Measurements from ENCODE around the gene COMTD1. TPM values are rescaled to one million over a fixed set of nuclear protein-coding genes. Genes with fewer than 3 reads are reported as not detected.
A peak's percentile ranks its signal among the peaks of the same experiment; 100 is the strongest.

COMTD1 gene
- 9.6 and 11.6 TPM in 2 replicates for total RNA-seq (2012; rRNA removed)

DNA sequence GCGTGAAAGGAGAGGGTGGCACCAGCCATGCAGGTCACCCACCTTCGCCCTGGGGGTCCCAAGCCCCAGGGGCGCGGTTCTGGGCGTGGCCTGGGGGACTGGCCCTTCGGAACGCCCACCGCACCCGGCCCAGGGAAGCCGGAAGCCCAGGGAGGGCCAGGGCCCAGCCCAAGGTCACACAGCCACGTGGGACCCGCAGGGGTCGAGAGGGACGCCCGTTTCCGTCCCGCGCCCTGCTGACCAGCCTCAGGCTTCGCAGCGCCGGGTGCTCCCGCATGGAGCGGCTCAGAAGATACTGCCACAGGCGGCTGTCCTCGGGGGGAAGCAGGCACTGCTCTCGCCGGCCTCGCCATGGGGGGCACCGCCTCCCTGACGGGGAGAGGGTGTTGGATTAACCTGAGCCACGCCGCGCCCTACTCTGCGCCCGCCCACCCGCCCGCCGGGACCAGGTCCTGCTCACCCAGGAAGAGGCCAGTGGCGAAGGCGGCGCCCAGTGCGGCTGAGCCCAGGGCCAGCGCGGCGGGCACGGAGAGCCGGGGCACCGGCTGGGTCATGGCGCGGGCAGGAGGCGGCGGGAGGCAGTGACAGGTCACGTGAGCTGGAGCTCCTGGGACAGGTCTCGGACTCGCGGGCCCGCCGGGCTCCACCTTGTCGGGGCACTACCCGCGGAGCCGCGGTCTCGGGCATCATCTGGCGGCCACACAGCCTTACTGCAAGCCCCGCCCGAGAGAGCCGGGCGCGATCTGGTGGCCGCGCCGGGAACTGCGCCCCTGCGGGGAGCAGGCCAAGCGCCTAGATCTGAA is at the start of gene COMTD1:
TSS of gene COMTD1 (minus strand) at position 583 of the 803 bp plus-strand sequence. CDS start at position 554, 29 bp downstream.
- H3K4me1 ChIP-seq (ENCODE audit: control insufficient read depth, insufficient read depth, low read length): peaks cover 12% of the 10 kb centered on the region
- peak within 1 kb of the TSS; percentile 99 for H3K4me2 ChIP-seq (ENCODE audit: low read length)
- H3K4me3 ChIP-seq (ENCODE audit: low read length): peak within 1 kb of the TSS; percentile 92
- H3K36me3 ChIP-seq (ENCODE audit: insufficient read depth, low read length): peaks cover 21% of the 10 kb centered on the region
- H3K9me3 ChIP-seq (replicated peaks; ENCODE audit: low read length): no peaks in the 10 kb centered on the region
- no peaks in the 10 kb centered on the region for H3K27me3 ChIP-seq (ENCODE audit: control insufficient read depth, insufficient read depth, low read length)
- peak within 1 kb of the TSS; percentile 79 for H3K9ac ChIP-seq (ENCODE audit: low read depth, low read length)

DNA sequence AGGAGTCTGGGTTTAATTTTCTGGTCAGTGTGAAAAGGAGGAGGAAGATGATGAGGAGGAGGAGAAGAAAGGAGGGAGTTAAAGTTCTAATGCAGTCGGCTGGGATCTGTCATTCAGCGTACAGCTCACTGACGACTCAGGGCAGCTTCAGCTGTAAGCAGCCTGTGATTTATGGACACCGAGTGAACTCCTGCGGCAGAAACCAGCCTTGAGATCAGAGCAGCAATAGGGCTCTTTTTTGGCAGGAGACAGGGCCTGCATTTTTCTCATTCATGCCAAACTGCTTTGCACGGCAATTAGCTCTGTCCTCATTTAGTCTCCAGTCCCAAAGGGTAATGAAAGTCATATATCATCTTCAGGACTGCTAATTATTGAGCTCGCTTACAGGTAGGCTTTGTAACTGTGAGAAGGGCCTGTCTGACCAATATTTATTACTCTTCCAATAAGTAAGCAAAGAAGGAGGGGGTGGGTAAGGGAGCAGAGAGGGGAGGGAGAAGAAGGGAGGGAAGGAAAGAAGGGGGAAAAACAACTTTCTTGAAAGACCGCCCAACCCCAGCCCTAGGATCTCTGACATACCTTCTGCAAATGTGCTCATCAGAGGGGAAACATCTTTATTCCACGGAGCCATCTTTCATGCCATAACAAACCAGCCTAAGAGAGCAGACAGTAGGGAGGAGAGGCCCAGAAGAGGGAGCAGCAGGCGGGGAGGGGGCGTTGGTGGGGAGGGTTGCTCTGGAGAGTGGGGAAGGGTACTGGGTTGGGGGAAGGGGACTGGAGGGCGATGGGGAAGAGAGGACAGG is 48.1 kb upstream of the COMTD1 start:
- peak overlapping the region; percentile 53 for H3K4me2 ChIP-seq (ENCODE audit: low read length)
- no peak overlapping the region for H3K9ac ChIP-seq (ENCODE audit: low read depth, low read length)
- no peaks in the 10 kb centered on the region for H3K9me3 ChIP-seq (replicated peaks; ENCODE audit: low read length)
- peaks cover 64% of the 10 kb centered on the region for H3K27me3 ChIP-seq (ENCODE audit: control insufficient read depth, insufficient read depth, low read length)
- H3K36me3 ChIP-seq (ENCODE audit: insufficient read depth, low read length): no peaks in the 10 kb centered on the region
- peaks cover 7% of the 10 kb centered on the region for H3K4me1 ChIP-seq (ENCODE audit: control insufficient read depth, insufficient read depth, low read length)
- no peak overlapping the region for H3K4me3 ChIP-seq (ENCODE audit: low read length)

DNA sequence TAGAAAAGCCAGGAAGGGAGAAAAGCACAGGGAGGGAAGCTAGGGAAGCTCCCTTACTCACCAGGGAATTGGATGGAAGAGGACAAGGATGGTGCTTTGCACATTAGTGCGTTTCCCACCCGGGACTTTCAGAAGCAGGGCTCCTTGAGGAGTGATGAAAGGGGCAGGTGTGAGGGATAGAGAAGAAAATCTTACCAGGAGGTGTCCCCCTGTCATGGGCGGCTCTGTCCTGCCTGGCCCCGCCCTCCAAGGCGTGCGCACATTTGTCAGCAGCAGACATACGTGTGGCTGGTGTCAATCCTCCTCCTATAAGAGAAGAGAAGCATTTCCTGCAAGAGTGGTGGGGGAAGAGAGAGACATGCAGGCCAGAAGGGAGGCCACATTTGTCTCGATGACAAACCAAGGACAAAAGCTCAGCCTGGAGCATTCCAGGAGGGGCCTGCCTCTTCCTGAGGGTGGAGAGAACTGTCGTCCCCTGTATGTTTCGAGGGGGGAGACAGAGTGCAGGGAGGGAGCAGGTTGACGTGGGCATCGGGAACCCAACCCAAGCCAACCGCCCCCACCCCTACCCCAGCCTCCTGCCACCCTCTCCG is 47.4 kb upstream of the COMTD1 start:
- no peak overlapping the region for H3K9ac ChIP-seq (ENCODE audit: low read depth, low read length)
- H3K4me3 ChIP-seq (ENCODE audit: low read length): no peak overlapping the region
- H3K36me3 ChIP-seq (ENCODE audit: insufficient read depth, low read length): no peaks in the 10 kb centered on the region
- peaks cover 7% of the 10 kb centered on the region for H3K4me1 ChIP-seq (ENCODE audit: control insufficient read depth, insufficient read depth, low read length)
- no peaks in the 10 kb centered on the region for H3K9me3 ChIP-seq (replicated peaks; ENCODE audit: low read length)
- H3K27me3 ChIP-seq (ENCODE audit: control insufficient read depth, insufficient read depth, low read length): peaks cover 68% of the 10 kb centered on the region
- H3K4me2 ChIP-seq (ENCODE audit: low read length): peak overlapping the region; percentile 53

DNA sequence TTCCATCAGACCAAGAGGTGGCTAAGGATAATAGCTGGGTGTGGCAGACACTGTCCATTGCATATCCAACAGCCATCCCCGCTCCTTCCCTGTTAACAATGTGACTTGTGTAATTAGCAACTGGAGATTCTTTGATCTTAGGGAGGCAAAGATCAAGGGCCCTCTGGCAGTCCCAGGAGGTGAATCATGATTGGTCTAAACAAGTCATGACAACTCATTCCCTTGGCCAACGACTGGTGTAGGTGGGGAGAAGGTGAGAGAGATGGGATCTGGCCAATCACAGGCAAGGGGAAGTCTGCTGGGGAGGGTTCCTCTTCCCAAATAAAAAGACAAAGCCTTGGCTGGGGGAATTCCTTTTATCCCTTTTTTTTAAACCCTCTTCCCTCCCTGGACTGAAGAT is 46.2 kb upstream of the COMTD1 start:
- H3K9me3 ChIP-seq (replicated peaks; ENCODE audit: low read length): no peaks in the 10 kb centered on the region
- no peaks in the 10 kb centered on the region for H3K36me3 ChIP-seq (ENCODE audit: insufficient read depth, low read length)
- H3K4me1 ChIP-seq (ENCODE audit: control insufficient read depth, insufficient read depth, low read length): peaks cover 7% of the 10 kb centered on the region
- H3K4me2 ChIP-seq (ENCODE audit: low read length): no peak overlapping the region
- H3K9ac ChIP-seq (ENCODE audit: low read depth, low read length): no peak overlapping the region
- no peak overlapping the region for H3K4me3 ChIP-seq (ENCODE audit: low read length)
- H3K27me3 ChIP-seq (ENCODE audit: control insufficient read depth, insufficient read depth, low read length): peaks cover 58% of the 10 kb centered on the region

DNA sequence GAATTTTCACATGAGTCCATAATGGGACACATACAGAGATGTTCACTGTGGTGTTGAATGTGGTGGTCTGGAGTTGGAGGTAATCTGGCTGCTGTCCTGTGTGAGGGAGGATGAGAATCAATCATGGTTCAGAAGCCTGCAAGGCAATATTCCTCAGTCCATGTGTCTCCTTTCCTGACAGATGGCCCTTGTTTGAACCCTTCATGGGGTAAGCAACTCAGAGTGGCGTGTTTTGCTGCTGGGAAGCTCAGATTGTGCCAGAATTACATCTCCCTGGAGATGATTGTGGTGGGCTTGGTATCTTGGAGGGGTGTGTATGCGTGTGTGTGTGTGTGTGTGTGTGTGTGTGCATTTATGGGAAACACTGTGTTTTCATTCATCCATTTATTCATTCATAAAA is 44.5 kb upstream of the COMTD1 start:
- no peak overlapping the region for H3K4me2 ChIP-seq (ENCODE audit: low read length)
- no peak overlapping the region for H3K9ac ChIP-seq (ENCODE audit: low read depth, low read length)
- H3K4me3 ChIP-seq (ENCODE audit: low read length): no peak overlapping the region

DNA sequence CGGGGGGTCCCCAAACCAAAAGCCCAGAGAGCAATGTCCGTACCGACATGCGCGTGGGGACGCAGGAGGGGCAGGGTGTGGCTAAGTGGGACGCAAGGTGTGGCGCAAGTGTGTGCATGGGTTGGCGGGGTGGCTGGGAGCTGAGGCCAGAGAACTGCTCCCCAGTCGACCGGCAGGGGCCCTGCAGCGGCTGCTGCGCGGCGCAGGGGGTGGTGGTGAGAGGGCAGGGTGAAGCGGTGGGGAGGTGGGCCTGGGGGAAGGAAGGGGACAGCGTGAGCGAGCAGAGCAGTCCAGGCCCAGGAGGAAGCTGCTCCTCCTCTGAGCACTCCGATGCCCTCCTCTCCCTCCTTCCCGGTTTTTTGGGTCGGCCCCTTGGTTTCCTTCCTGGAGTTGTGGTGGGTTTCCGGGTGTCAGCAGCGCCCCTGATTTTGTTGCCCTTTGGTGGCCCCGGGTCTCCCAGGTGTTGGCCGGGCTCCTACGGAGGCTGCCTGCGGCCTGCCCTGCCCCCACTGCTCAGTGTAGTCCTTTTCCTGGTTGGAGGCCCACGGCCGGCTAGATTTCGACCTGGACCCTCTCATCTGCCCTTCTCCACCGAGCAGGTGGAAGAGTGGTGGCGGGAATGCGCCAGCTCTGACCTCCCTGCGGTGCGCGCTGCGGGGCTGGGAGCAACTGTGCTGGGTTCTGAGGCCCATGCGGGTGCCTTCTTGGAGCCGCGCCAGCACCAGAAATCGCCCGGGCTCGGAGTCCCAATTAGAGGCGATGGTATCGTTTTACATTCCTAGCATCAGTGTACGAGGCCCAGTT is 40.5 kb upstream of the COMTD1 start:
- Histone ChIP-seq H3K4me2 (ENCODE audit: low read length) (no peak overlapping the region), H3K4me3 (ENCODE audit: low read length) (no peak overlapping the region), H3K4me1 (ENCODE audit: control insufficient read depth, insufficient read depth, low read length) (no peaks in the 10 kb centered on the region), H3K9me3 (replicated peaks; ENCODE audit: low read length) (no peaks in the 10 kb centered on the region), H3K27me3 (ENCODE audit: control insufficient read depth, insufficient read depth, low read length) (peaks cover 17% of the 10 kb centered on the region), H3K36me3 (ENCODE audit: insufficient read depth, low read length) (no peaks in the 10 kb centered on the region), H3K9ac (ENCODE audit: low read depth, low read length) (no peak overlapping the region)

More for the DNA sequence above, 44.5 kb upstream of the COMTD1 start:
- Histone ChIP-seq H3K27me3 (ENCODE audit: control insufficient read depth, insufficient read depth, low read length) (peaks cover 49% of the 10 kb centered on the region), H3K36me3 (ENCODE audit: insufficient read depth, low read length) (no peaks in the 10 kb centered on the region), H3K9me3 (replicated peaks; ENCODE audit: low read length) (no peaks in the 10 kb centered on the region), H3K4me1 (ENCODE audit: control insufficient read depth, insufficient read depth, low read length) (peaks cover 7% of the 10 kb centered on the region)

DNA sequence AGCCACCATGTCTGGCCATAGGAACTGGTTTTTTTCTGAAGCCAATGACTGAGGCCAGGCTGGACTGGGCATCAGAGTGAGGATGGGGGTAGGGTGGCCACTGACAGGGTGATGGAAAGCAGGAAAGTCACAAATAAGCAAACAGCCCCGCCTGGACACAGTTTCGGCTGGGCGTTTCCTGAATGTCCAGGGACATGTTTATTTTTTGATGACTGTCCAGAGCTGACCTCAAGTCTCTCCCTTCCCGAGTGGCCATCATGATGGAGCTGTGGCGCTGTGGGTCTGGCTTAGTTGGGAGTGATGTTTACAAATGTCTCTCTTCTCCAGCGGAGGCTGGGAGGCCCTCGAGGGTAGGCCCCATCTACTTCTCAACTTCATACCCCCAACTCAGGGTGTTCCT is 37.1 kb upstream of the COMTD1 start:
- no peaks in the 10 kb centered on the region for H3K4me1 ChIP-seq (ENCODE audit: control insufficient read depth, insufficient read depth, low read length)
- H3K4me3 ChIP-seq (ENCODE audit: low read length): no peak overlapping the region
- H3K36me3 ChIP-seq (ENCODE audit: insufficient read depth, low read length): no peaks in the 10 kb centered on the region

DNA sequence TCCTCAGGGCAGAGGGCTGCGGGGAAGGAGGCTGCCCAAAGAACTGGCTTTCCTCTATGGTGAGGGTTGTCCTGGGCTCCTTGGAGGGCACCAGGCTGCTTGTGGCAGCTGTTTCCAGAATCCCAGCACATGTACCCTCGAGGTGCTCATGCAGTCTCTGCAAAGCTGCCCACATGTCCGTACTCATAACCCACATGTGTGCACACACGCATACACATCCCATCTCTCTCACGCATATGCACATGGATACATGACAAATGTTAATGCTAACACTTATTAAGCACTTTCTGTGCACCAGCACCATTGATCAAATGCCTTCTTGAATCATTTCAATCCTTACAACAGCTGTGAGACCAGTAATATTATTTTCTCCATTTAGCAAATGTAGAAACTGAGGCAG is 36.3 kb upstream of the COMTD1 start:
- Histone ChIP-seq H3K9ac (ENCODE audit: low read depth, low read length) (no peak overlapping the region), H3K9me3 (replicated peaks; ENCODE audit: low read length) (no peaks in the 10 kb centered on the region), H3K36me3 (ENCODE audit: insufficient read depth, low read length) (no peaks in the 10 kb centered on the region), H3K27me3 (ENCODE audit: control insufficient read depth, insufficient read depth, low read length) (no peaks in the 10 kb centered on the region), H3K4me1 (ENCODE audit: control insufficient read depth, insufficient read depth, low read length) (no peaks in the 10 kb centered on the region), H3K4me2 (ENCODE audit: low read length) (no peak overlapping the region), H3K4me3 (ENCODE audit: low read length) (no peak overlapping the region)

More for the DNA sequence above, 37.1 kb upstream of the COMTD1 start:
- Histone ChIP-seq H3K4me2 (ENCODE audit: low read length) (no peak overlapping the region), H3K9me3 (replicated peaks; ENCODE audit: low read length) (no peaks in the 10 kb centered on the region), H3K9ac (ENCODE audit: low read depth, low read length) (no peak overlapping the region), H3K27me3 (ENCODE audit: control insufficient read depth, insufficient read depth, low read length) (no peaks in the 10 kb centered on the region)

DNA sequence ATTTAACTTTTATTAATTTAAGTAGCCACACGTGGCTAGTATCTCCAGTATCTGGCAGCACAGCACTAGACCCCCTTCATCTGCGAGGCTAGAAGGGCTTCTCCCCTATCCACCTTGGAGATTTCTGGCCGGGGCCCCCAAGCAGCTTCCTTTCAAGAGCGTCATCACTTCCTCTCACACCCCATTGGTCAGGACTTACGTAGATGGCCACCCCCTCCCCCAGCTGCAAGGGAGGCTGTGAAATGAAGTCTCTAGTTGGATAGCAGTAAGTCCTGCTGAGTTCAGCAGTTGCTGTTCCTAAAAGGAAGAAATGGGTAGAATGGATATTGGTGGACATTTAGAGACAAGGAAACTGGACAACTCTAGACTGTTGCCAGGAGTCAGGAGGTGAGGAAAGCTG is 33.8 kb upstream of the COMTD1 start:
- Histone ChIP-seq H3K36me3 (ENCODE audit: insufficient read depth, low read length) (no peaks in the 10 kb centered on the region), H3K27me3 (ENCODE audit: control insufficient read depth, insufficient read depth, low read length) (no peaks in the 10 kb centered on the region), H3K4me1 (ENCODE audit: control insufficient read depth, insufficient read depth, low read length) (no peaks in the 10 kb centered on the region)

DNA sequence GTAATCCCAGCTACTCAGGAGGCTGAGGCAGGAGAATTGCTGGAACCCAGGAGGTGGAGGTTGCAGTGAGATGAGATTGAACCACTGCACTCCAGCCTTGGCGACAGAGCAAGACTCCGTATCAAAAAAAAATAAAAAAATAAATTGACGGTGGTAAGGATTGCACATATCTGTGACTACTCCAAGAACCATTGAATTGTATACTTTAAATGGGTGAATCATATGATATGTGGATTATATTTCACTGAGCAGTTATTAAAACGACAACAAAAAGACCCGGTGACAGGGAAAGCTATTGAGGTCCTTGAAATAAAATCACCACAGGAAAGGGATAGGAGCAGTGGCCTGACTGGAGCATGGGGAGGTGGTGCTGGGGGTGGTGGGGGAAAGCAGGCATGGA is 31.2 kb upstream of the COMTD1 start:
- Histone ChIP-seq H3K9me3 (replicated peaks; ENCODE audit: low read length) (no peaks in the 10 kb centered on the region), H3K9ac (ENCODE audit: low read depth, low read length) (no peak overlapping the region), H3K4me3 (ENCODE audit: low read length) (no peak overlapping the region), H3K4me2 (ENCODE audit: low read length) (no peak overlapping the region), H3K27me3 (ENCODE audit: control insufficient read depth, insufficient read depth, low read length) (peaks cover 16% of the 10 kb centered on the region), H3K36me3 (ENCODE audit: insufficient read depth, low read length) (no peaks in the 10 kb centered on the region), H3K4me1 (ENCODE audit: control insufficient read depth, insufficient read depth, low read length) (no peaks in the 10 kb centered on the region)

More for the DNA sequence above, 33.8 kb upstream of the COMTD1 start:
- Histone ChIP-seq H3K4me2 (ENCODE audit: low read length) (no peak overlapping the region), H3K4me3 (ENCODE audit: low read length) (no peak overlapping the region), H3K9ac (ENCODE audit: low read depth, low read length) (no peak overlapping the region), H3K9me3 (replicated peaks; ENCODE audit: low read length) (no peaks in the 10 kb centered on the region)

DNA sequence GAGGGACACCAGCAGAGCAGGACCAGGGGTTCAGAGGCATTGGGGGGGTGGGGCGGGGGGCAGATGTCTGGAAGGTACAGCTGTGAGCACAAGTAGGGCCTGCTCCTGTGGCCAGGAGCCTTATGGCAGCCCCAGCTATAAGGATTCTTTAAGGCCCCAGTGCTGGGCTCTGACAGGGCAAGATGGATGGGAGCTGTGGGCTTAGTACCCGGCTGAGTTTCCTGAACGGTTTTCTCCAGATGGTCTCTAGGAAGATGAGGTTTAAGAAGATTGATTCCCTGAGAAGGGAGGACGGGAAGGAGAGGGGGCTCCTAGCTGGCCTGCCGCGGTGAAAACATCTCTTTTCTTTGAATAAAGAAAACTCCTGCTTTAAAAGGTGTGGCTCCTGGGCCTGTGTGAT is 30.1 kb upstream of the COMTD1 start:
- H3K27me3 ChIP-seq (ENCODE audit: control insufficient read depth, insufficient read depth, low read length): peaks cover 27% of the 10 kb centered on the region
- H3K9ac ChIP-seq (ENCODE audit: low read depth, low read length): no peak overlapping the region
- H3K4me3 ChIP-seq (ENCODE audit: low read length): no peak overlapping the region
- H3K36me3 ChIP-seq (ENCODE audit: insufficient read depth, low read length): no peaks in the 10 kb centered on the region
- no peak overlapping the region for H3K4me2 ChIP-seq (ENCODE audit: low read length)
- no peaks in the 10 kb centered on the region for H3K4me1 ChIP-seq (ENCODE audit: control insufficient read depth, insufficient read depth, low read length)
- H3K9me3 ChIP-seq (replicated peaks; ENCODE audit: low read length): no peaks in the 10 kb centered on the region
